SH-SY5Y (cell line): ENCODE measurements around the gene MTHFD1L.

Experiments used
- GATA2 ChIP-seq: IDR thresholded peaks from 2 replicates; pipeline ENCODE4 v1.6.1; 2011; ENCODE audit warnings: mild to moderate bottlenecking, low read depth, low read length
- GATA3 ChIP-seq: IDR thresholded peaks from 2 replicates; pipeline ENCODE4 v1.6.1; 2011; ENCODE audit warnings: low read depth, mild to moderate bottlenecking, low read length, moderate library complexity

DNA sequence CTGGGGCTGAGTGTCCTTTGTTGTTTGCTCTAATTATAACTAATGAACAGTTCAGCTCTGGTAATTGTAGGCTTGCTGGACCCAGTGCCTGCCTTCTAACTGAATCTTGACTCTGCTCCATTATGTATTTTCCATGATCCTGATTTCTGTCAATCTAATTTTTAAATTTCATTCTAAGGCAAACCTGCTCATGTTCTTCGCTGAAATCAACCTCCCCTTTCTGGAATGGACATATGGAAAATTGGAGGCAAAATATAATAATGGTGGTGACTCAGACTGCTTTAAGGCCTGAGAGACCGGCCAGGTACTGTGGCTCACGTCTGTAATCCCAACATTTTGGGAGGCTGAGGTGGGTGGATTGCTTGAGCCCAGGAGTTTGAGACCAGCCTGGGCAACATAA is 191.6 kb downstream of the MTHFD1L start:
- no peak for TF ChIP-seq GATA2
- no peak for TF ChIP-seq GATA3
